B cell (primary cell): ENCODE data around the gene ZFX. TPM values are rescaled to one million over a fixed set of nuclear protein-coding genes. Genes with fewer than 3 reads are reported as not detected.
A peak's percentile ranks its signal among the peaks of the same experiment; 100 is the strongest.

ENCODE experiments used
- ATAC-seq: fragments of 200-7000 bp; cut with Tn5 transposase; one replicate; pipeline ENCODE4 v1.10.0; 2021; ENCODE audit warnings: low read depth, mild to moderate bottlenecking, moderate number of reproducible peaks, moderate library complexity
- CTCF ChIA-PET: fragments of 350-600 bp; sonication (Branson Sonifier 250); formaldehyde crosslinking; loops from one replicate; lab custom pipeline; 2021; ENCODE audit warnings: antibody characterized with exemption, inconsistent platforms; lab: Charles Lee
- POLR2A ChIA-PET: fragments of 350-600 bp; sonication (Branson Sonifier 250); formaldehyde crosslinking; loops from one replicate; lab custom pipeline; 2021; ENCODE audit warnings: antibody characterized with exemption; lab: Charles Lee
- DNase-seq: peaks from one replicate; pipeline ENCODE4 v3.0.0; 2013
- H2AFZ ChIP-seq: 2 replicates; pipeline ENCODE4 v1.6.1; 2012; ENCODE audit warnings: mild to moderate bottlenecking, low read depth, low read length; ENCODE audit not compliant: insufficient read depth, poor library complexity, severe bottlenecking
- H3K27ac ChIP-seq, 2 donors: 1 replicate in 1 of 2; 2 replicates in 1 of 2; pipeline ENCODE4 v1.5.1; 2012 to 2013; ENCODE audit warnings: low read length in 2 of 2, mild to moderate bottlenecking in 2 of 2, moderate library complexity in 1 of 2
- H3K27me3 ChIP-seq, 4 experiments: fragments of 200-600 bp in 1 of 4; sonication (generic) in 1 of 4; replicated peaks in 1 of 4; 1 replicate in 2 of 4; 2 replicates in 2 of 4; pipeline versions ENCODE4 v1.6.1 to v1.7.0; 2013 to 2016; ENCODE audit warnings: low read length in 3 of 4, mild to moderate bottlenecking in 2 of 4, mixed read lengths in 1 of 4, moderate library complexity in 1 of 4; ENCODE audit not compliant: insufficient read depth in 4 of 4, control insufficient read depth in 3 of 4; ENCODE audit errors: control extremely low read depth in 1 of 4
- H3K36me3 ChIP-seq, 2 experiments: replicated peaks in 1 of 2; 1 replicate in 1 of 2; 2 replicates in 1 of 2; pipeline versions ENCODE4 v1.6.1 to v1.7.1; 2013; ENCODE audit warnings: low read length in 1 of 2; ENCODE audit not compliant: insufficient read depth in 2 of 2, control insufficient read depth in 1 of 2; ENCODE audit errors: control extremely low read depth in 1 of 2, extremely low read depth in 1 of 2
- H3K4me1 ChIP-seq, 2 donors: fragments of 200-600 bp in 1 of 2; sonication (generic) in 1 of 2; 1 replicate in 1 of 2; 2 replicates in 1 of 2; pipeline versions ENCODE4 v1.5.1 to v1.6.1; 2013 to 2017; ENCODE audit warnings: low read length in 2 of 2; ENCODE audit not compliant: control insufficient read depth in 2 of 2, insufficient read depth in 2 of 2
- H3K4me2 ChIP-seq: replicated peaks from 2 replicates; pipeline ENCODE3; 2012; ENCODE audit warnings: mild to moderate bottlenecking, low read depth, low read length; ENCODE audit not compliant: poor library complexity, severe bottlenecking
- H3K4me3 ChIP-seq, 5 experiments: fragments of 200-600 bp in 1 of 5; sonication (generic) in 1 of 5; 1 replicate in 3 of 5; 2 replicates in 2 of 5; pipeline versions ENCODE4 v1.5.1 to v1.7.0; 2011 to 2016; ENCODE audit warnings: low read length in 4 of 5, mild to moderate bottlenecking in 4 of 5, low read depth in 2 of 5, control low read depth in 1 of 5, moderate library complexity in 1 of 5; ENCODE audit not compliant: insufficient read depth in 1 of 5; ENCODE audit errors: control extremely low read depth in 1 of 5, extremely low read depth in 1 of 5
- H3K79me2 ChIP-seq: fragments of 200-600 bp; sonication (generic); one replicate; pipeline ENCODE4 v1.6.0; 2016; ENCODE audit warnings: low read length; ENCODE audit not compliant: control insufficient read depth, insufficient read depth
- H3K9ac ChIP-seq: fragments of 200-600 bp; sonication (generic); 2 replicates; pipeline ENCODE4 v1.6.1; 2017; ENCODE audit warnings: mild to moderate bottlenecking, low read length, moderate library complexity
- H3K9me3 ChIP-seq, 3 donors: one replicate each; pipeline versions ENCODE4 v1.6.1 to v1.7.1; 2013; ENCODE audit warnings: low read length in 2 of 3; ENCODE audit not compliant: control insufficient read depth in 2 of 3, insufficient read depth in 1 of 3; ENCODE audit errors: control extremely low read depth in 1 of 3
- H4K20me1 ChIP-seq: 2 replicates; pipeline ENCODE4 v1.6.0; 2012; ENCODE audit warnings: mild to moderate bottlenecking, low read length; ENCODE audit not compliant: insufficient read depth, control insufficient read depth, poor library complexity, severe bottlenecking
- H3K27ac Mint-ChIP-seq: one replicate; pipeline ENCODE4 v1.8.0; 2021; ENCODE audit warnings: mixed read lengths
- H3K27me3 Mint-ChIP-seq: one replicate; pipeline ENCODE4 v1.8.0; 2021; ENCODE audit warnings: mixed read lengths
- H3K4me1 Mint-ChIP-seq: one replicate; pipeline ENCODE4 v1.8.0; 2021; ENCODE audit warnings: mixed read lengths
- H3K4me3 Mint-ChIP-seq: one replicate; pipeline ENCODE4 v1.8.0; 2021; ENCODE audit warnings: mixed read lengths
- H3K9me3 Mint-ChIP-seq: one replicate; pipeline ENCODE4 v1.8.0; 2022; ENCODE audit warnings: mixed read lengths; ENCODE audit not compliant: insufficient read depth
- EZH2 ChIP-seq: IDR thresholded peaks from 2 replicates; pipeline ENCODE4 v1.6.1; 2012; ENCODE audit warnings: borderline replicate concordance, low read depth, mild to moderate bottlenecking, moderate library complexity, low read length; ENCODE audit not compliant: insufficient read depth, poor library complexity, severe bottlenecking
- WGBS: methylation state at CpG from one replicate; pipeline ENCODE4 v1.1.5; 2013; ENCODE audit warnings: missing lambda C conversion rate; ENCODE audit not compliant: insufficient coverage; 5-methylcytosine and 5-hydroxymethylcytosine counted together
- intact Hi-C: fragments of 100-400 bp; cut with micrococcal nuclease; formaldehyde crosslinking; loops from one replicate; pipeline ENCODE4 v1.10.0; 2022
- polyA plus RNA-seq: library from polyadenylated mRNA; depleted of rRNA; stranded (reverse); fragments of >200 nt; gene quantifications from 2 replicates; pipeline ENCODE4 v1.2.3, GENCODE V29; 2012
- total RNA-seq, 2 donors: library from RNA; stranded (reverse); fragments of 120-200 nt in 1 of 2; gene quantifications; 1 replicate in 1 of 2; 2 replicates in 1 of 2; pipeline versions ENCODE4 v1.2.3 to v1.2.4, GENCODE V29; 2013 to 2022
- TF ChIP-seq, protein P1 (sequence below): fragments of 200-600 bp; IDR thresholded peaks from one replicate; pipeline ENCODE4 v1.8.0; 2022; ENCODE audit warnings: antibody characterized with exemption, mild to moderate bottlenecking

ZFX gene
- total and polyA plus RNA-seq, 2 donors (not counting 1 experiment from before 2014, with no cell fraction given), result 31.3 to 81.8 TPM

DNA sequence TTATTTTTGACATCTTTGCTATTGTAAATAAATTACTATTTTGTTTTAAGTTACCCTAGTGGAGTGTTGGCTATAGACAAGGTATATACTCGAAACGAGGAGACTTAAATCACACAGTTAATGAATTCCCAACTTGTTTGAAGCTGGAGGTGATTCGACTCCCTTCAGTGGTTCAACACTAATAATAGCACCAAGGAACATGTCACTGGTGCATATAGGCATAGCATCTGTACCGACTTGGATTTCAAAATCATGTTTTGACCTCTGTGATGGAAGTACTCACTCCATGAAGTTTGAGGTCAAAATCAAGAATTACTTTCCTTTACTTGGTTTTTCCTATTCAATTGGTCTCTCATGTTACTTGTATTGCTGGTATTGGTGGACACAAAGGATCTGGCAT is 66.5 kb downstream of the ZFX start:
- no peaks in the 10 kb centered on the region for H3K79me2 ChIP-seq
- H4K20me1 ChIP-seq, result peaks cover 4% of the 10 kb centered on the region
- no peak overlapping the region for H3K27ac ChIP-seq
- ATAC-seq (no peak), DNase-seq (no peak)
- no peak overlapping the region for H2AFZ ChIP-seq
- WGBS, result no CpG with 5 or more reads among the region's 4 CpGs
- H3K9me3 Mint-ChIP-seq, result no peaks in the 10 kb centered on the region
- H3K4me3 Mint-ChIP-seq, result no peak overlapping the region
- H3K36me3 ChIP-seq, result peaks cover 0 to 5% of the 10 kb centered on the region in 2 experiments
- no peak overlapping the region for H3K27ac Mint-ChIP-seq
- no peaks in the 10 kb centered on the region for H3K27me3 ChIP-seq
- H3K4me2 ChIP-seq, result no peak overlapping the region
- H3K27me3 Mint-ChIP-seq, result no peaks in the 10 kb centered on the region
- H3K9me3 ChIP-seq, result no peaks in the 10 kb centered on the region
- peaks cover 0 to 4% of the 10 kb centered on the region in 2 donors for H3K4me1 ChIP-seq
- CTCF ChIA-PET, result no interaction called here
- POLR2A ChIA-PET, result no interaction called here
- TF ChIP-seq, protein P1, sequence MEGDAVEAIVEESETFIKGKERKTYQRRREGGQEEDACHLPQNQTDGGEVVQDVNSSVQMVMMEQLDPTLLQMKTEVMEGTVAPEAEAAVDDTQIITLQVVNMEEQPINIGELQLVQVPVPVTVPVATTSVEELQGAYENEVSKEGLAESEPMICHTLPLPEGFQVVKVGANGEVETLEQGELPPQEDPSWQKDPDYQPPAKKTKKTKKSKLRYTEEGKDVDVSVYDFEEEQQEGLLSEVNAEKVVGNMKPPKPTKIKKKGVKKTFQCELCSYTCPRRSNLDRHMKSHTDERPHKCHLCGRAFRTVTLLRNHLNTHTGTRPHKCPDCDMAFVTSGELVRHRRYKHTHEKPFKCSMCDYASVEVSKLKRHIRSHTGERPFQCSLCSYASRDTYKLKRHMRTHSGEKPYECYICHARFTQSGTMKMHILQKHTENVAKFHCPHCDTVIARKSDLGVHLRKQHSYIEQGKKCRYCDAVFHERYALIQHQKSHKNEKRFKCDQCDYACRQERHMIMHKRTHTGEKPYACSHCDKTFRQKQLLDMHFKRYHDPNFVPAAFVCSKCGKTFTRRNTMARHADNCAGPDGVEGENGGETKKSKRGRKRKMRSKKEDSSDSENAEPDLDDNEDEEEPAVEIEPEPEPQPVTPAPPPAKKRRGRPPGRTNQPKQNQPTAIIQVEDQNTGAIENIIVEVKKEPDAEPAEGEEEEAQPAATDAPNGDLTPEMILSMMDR, result no peak
- no peak for TF ChIP-seq EZH2
- no peak overlapping the region for H3K4me3 ChIP-seq
- H3K4me1 Mint-ChIP-seq, result peaks cover 11% of the 10 kb centered on the region
- no peak overlapping the region for H3K9ac ChIP-seq
- intact Hi-C loops, result no loop called here

DNA sequence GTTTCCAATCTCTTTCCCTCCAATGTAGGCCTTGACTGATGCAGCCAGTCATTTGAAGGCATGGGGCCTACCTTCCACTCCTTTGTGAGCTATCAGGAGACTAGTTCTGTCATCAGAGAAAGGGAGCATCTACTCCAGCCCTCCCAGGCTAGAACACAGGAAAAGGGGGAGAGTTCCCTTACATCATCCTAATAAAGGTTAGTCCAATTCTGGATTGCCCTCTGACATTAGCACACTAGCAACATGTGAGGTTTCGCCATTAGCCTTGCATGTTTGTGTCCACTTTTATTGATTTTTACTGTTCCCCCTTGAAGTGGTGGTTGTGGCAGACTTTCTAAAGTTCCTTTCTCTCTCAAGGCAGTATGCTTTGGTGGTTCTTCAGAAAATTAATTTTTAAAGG is 67.3 kb downstream of the ZFX start:
- ChIA-PET CTCF (no interaction called here), POLR2A (no interaction called here)
- ATAC-seq (no peak), DNase-seq (no peak)
- intact Hi-C loops, result no loop called here
- Histone ChIP-seq H2AFZ (no peak overlapping the region), H3K4me3 (no peak overlapping the region), H3K9me3 (no peaks in the 10 kb centered on the region), H3K4me1 (peaks cover 0 to 4% of the 10 kb centered on the region in 2 donors), H4K20me1 (peaks cover 4% of the 10 kb centered on the region), H3K36me3 (peaks cover 0 to 2% of the 10 kb centered on the region in 2 experiments), H3K9ac (no peak overlapping the region), H3K27ac (peak overlapping the region in 1 of 2 donors; percentile 31), H3K27me3 (no peaks in the 10 kb centered on the region), H3K4me2 (no peak overlapping the region), H3K79me2 (no peaks in the 10 kb centered on the region)
- no peak overlapping the region for H3K4me3 Mint-ChIP-seq
- no peaks in the 10 kb centered on the region for H3K9me3 Mint-ChIP-seq
- H3K27ac Mint-ChIP-seq, result no peak overlapping the region
- H3K4me1 Mint-ChIP-seq, result peaks cover 11% of the 10 kb centered on the region
- WGBS, result no CpG with 5 or more reads among the region's 1 CpG
- TF ChIP-seq, protein P1, result no peak
- TF ChIP-seq EZH2, result no peak
- H3K27me3 Mint-ChIP-seq, result no peaks in the 10 kb centered on the region
